ENCODE measurements around the gene APOL6.

APOL6 gene

GRCh38 chr22:35601013-35601580, 47.1 kb upstream of the APOL6 start:
- H4K20me1 ChIP-seq (ENCODE audit: control insufficient read depth, insufficient read depth, low read depth, low read length): no peaks in the 10 kb centered on the region
- H3K4me3 ChIP-seq (ENCODE audit: low read length): no peak overlapping the region
- no peaks in the 10 kb centered on the region for H3K79me2 ChIP-seq (ENCODE audit: control insufficient read depth, low read length)
- peaks cover 6% of the 10 kb centered on the region; the same call in 1 of the 2 replicates for H3K9me3 ChIP-seq (ENCODE audit: control insufficient read depth, insufficient read depth, low read length)
- no peaks in the 10 kb centered on the region for H3K9me2 ChIP-seq (replicated peaks; ENCODE audit: control insufficient read depth, low read length)
- H3F3A ChIP-seq (ENCODE audit: control insufficient read depth, insufficient read depth): peaks cover 5% of the 10 kb centered on the region
- no peak overlapping the region for H3K4me2 ChIP-seq (ENCODE audit: low read length)
- no peak overlapping the region for H3K27ac ChIP-seq (ENCODE audit: low read depth, low read length)
- no peaks in the 10 kb centered on the region for H3K4me1 ChIP-seq (ENCODE audit: control insufficient read depth, low read length)
- TF ChIP-seq, protein P1, sequence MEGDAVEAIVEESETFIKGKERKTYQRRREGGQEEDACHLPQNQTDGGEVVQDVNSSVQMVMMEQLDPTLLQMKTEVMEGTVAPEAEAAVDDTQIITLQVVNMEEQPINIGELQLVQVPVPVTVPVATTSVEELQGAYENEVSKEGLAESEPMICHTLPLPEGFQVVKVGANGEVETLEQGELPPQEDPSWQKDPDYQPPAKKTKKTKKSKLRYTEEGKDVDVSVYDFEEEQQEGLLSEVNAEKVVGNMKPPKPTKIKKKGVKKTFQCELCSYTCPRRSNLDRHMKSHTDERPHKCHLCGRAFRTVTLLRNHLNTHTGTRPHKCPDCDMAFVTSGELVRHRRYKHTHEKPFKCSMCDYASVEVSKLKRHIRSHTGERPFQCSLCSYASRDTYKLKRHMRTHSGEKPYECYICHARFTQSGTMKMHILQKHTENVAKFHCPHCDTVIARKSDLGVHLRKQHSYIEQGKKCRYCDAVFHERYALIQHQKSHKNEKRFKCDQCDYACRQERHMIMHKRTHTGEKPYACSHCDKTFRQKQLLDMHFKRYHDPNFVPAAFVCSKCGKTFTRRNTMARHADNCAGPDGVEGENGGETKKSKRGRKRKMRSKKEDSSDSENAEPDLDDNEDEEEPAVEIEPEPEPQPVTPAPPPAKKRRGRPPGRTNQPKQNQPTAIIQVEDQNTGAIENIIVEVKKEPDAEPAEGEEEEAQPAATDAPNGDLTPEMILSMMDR (IDR thresholded peaks at IDR 0.05; ENCODE audit: low read depth, low read length, poor library complexity, severe bottlenecking): no peak
- TF ChIP-seq EZH2phosphoT487 (IDR thresholded peaks at IDR 0.05; ENCODE audit: borderline replicate concordance, low read length): no peak
- H3K36me3 ChIP-seq (ENCODE audit: control insufficient read depth, low read length): no peaks in the 10 kb centered on the region
- H3K27me3 ChIP-seq (ENCODE audit: control insufficient read depth, low read length): peaks cover 5% of the 10 kb centered on the region; the same call in 1 of the 2 replicates

DNA sequence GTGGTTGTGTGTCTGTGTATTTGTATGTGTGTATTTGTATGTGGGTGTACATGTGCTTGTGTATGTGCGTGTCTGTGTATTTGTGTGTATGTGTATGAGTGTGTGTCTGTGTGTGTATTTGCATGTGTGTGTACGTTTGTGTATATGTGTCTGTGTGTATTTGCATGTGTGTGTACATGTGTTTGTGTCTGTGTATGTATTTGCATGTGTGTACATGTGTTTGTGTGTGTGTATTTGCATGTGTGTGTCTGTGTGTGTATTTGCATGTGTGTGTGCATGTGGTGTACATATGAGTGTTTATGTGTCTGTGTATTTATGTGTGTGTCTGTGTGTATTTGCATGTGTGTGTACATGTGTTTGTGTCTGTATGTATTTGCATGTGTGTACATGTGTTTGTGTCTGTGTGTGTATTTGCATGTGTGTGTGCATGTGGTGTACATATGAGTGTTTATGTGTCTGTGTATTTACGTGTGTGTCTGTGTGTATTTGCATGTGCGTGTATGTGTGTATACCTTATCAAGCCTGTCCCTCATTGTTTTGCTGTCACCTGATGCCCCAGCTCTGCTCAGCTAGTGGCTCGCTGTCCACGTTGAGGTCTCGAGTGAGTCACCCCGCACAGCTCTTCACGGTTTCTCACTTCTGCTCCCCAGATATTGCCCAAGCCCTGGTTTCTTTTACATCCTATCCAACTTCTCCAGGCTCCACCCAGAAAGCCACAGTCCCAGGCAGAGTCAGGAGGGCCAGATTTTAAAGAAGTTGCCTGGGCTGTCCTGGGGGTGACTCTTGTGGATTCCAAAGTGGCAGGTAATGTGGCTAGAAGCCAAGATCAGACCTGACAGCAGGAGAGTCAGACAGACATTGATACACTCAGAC, 46.3 kb upstream of the APOL6 start:
- TF ChIP-seq, protein P1 (IDR thresholded peaks at IDR 0.05; ENCODE audit: low read depth, low read length, poor library complexity, severe bottlenecking): no peak
- no peak for TF ChIP-seq EZH2phosphoT487 (IDR thresholded peaks at IDR 0.05; ENCODE audit: borderline replicate concordance, low read length)
- Histone ChIP-seq H3K36me3 (ENCODE audit: control insufficient read depth, low read length) (no peaks in the 10 kb centered on the region), H3K4me2 (ENCODE audit: low read length) (no peak overlapping the region), H3K79me2 (ENCODE audit: control insufficient read depth, low read length) (no peaks in the 10 kb centered on the region), H3K27me3 (ENCODE audit: control insufficient read depth, low read length) (peaks cover 8% of the 10 kb centered on the region), H3K4me1 (ENCODE audit: control insufficient read depth, low read length) (no peaks in the 10 kb centered on the region), H4K20me1 (ENCODE audit: control insufficient read depth, insufficient read depth, low read depth, low read length) (no peaks in the 10 kb centered on the region), H3K9me3 (ENCODE audit: control insufficient read depth, insufficient read depth, low read length) (peaks cover 6% of the 10 kb centered on the region; the same call in 1 of the 2 replicates), H3K27ac (ENCODE audit: low read depth, low read length) (no peak overlapping the region), H3F3A (ENCODE audit: control insufficient read depth, insufficient read depth) (peaks cover 5% of the 10 kb centered on the region), H3K9me2 (replicated peaks; ENCODE audit: control insufficient read depth, low read length) (no peaks in the 10 kb centered on the region), H3K4me3 (ENCODE audit: low read length) (no peak overlapping the region)

- no peaks in the 10 kb centered on the region for H3K79me2 ChIP-seq (ENCODE audit: control insufficient read depth, low read length)
- no peak overlapping the region for H3K27ac ChIP-seq (ENCODE audit: low read depth, low read length)
- peaks cover 6% of the 10 kb centered on the region; the same call in 1 of the 2 replicates for H3K9me3 ChIP-seq (ENCODE audit: control insufficient read depth, insufficient read depth, low read length)
- no peak overlapping the region for H3K4me2 ChIP-seq (ENCODE audit: low read length)
- H3K4me3 ChIP-seq (ENCODE audit: low read length): no peak overlapping the region
- TF ChIP-seq EZH2phosphoT487 (IDR thresholded peaks at IDR 0.05; ENCODE audit: borderline replicate concordance, low read length): no peak
- TF ChIP-seq, protein P1 (IDR thresholded peaks at IDR 0.05; ENCODE audit: low read depth, low read length, poor library complexity, severe bottlenecking): no peak
- H3K36me3 ChIP-seq (ENCODE audit: control insufficient read depth, low read length): no peaks in the 10 kb centered on the region
- peaks cover 21% of the 10 kb centered on the region for H3K27me3 ChIP-seq (ENCODE audit: control insufficient read depth, low read length)
- H3K4me1 ChIP-seq (ENCODE audit: control insufficient read depth, low read length): no peaks in the 10 kb centered on the region
- peaks cover 5% of the 10 kb centered on the region for H3F3A ChIP-seq (ENCODE audit: control insufficient read depth, insufficient read depth)
- no peaks in the 10 kb centered on the region for H3K9me2 ChIP-seq (replicated peaks; ENCODE audit: control insufficient read depth, low read length)
- no peaks in the 10 kb centered on the region for H4K20me1 ChIP-seq (ENCODE audit: control insufficient read depth, insufficient read depth, low read depth, low read length)
Observed at GRCh38 chr22:35604621-35605368, 43.5 kb upstream of the APOL6 start.
